ENCODE measurements around the gene MDFI.

MDFI gene

GRCh38 chr6:41657131-41658094, 19.1 kb downstream of the MDFI start:
- H3K4me3 Mint-ChIP-seq, result no peak overlapping the region
- H3K4me1 Mint-ChIP-seq (ENCODE audit: low read depth), result no peaks in the 10 kb centered on the region
- H3K36me3 Mint-ChIP-seq (ENCODE audit: low read depth), result no peaks in the 10 kb centered on the region
- no peak overlapping the region for H3K27ac Mint-ChIP-seq
- no peaks in the 10 kb centered on the region for H3K9me3 Mint-ChIP-seq
- H3K27me3 Mint-ChIP-seq, result peaks cover 40% of the 10 kb centered on the region

- Mint-ChIP-seq H3K27ac (no peak overlapping the region), H3K4me3 (no peak overlapping the region), H3K36me3 (ENCODE audit: low read depth) (no peaks in the 10 kb centered on the region), H3K4me1 (ENCODE audit: low read depth) (no peaks in the 10 kb centered on the region), H3K9me3 (no peaks in the 10 kb centered on the region), H3K27me3 (peaks cover 42% of the 10 kb centered on the region)
Measured at GRCh38 chr6:41658636-41659035, 20.4 kb downstream of the MDFI start.

GRCh38 chr6:41659935-41660334, 21.7 kb downstream of the MDFI start:
- Mint-ChIP-seq H3K9me3 (no peaks in the 10 kb centered on the region), H3K4me3 (no peak overlapping the region), H3K4me1 (ENCODE audit: low read depth) (no peaks in the 10 kb centered on the region), H3K27me3 (peaks cover 42% of the 10 kb centered on the region), H3K27ac (no peak overlapping the region), H3K36me3 (ENCODE audit: low read depth) (no peaks in the 10 kb centered on the region)

- Mint-ChIP-seq H3K4me3 (no peak overlapping the region), H3K36me3 (ENCODE audit: low read depth) (no peaks in the 10 kb centered on the region), H3K4me1 (ENCODE audit: low read depth) (no peaks in the 10 kb centered on the region), H3K9me3 (no peaks in the 10 kb centered on the region), H3K27me3 (peaks cover 26% of the 10 kb centered on the region), H3K27ac (no peak overlapping the region)
Measured at GRCh38 chr6:41663568-41663967, 25.3 kb downstream of the MDFI start.

- H3K27ac Mint-ChIP-seq, result no peak overlapping the region
- H3K4me1 Mint-ChIP-seq (ENCODE audit: low read depth), result no peaks in the 10 kb centered on the region
- H3K4me3 Mint-ChIP-seq, result no peak overlapping the region
- H3K9me3 Mint-ChIP-seq, result no peaks in the 10 kb centered on the region
- peaks cover 22% of the 10 kb centered on the region for H3K27me3 Mint-ChIP-seq
- H3K36me3 Mint-ChIP-seq (ENCODE audit: low read depth), result no peaks in the 10 kb centered on the region
Measured at GRCh38 chr6:41664271-41664670, 26.0 kb downstream of the MDFI start.

GRCh38 chr6:41667195-41667594, 28.9 kb downstream of the MDFI start:
- Mint-ChIP-seq H3K36me3 (ENCODE audit: low read depth) (no peaks in the 10 kb centered on the region), H3K27me3 (peaks cover 20% of the 10 kb centered on the region), H3K4me3 (no peak overlapping the region), H3K9me3 (no peaks in the 10 kb centered on the region), H3K27ac (no peak overlapping the region), H3K4me1 (ENCODE audit: low read depth) (no peaks in the 10 kb centered on the region)

- peaks cover 16% of the 10 kb centered on the region for H3K27me3 Mint-ChIP-seq
- no peak overlapping the region for H3K4me3 Mint-ChIP-seq
- H3K27ac Mint-ChIP-seq, result no peak overlapping the region
- H3K9me3 Mint-ChIP-seq, result no peaks in the 10 kb centered on the region
- no peaks in the 10 kb centered on the region for H3K4me1 Mint-ChIP-seq (ENCODE audit: low read depth)
- H3K36me3 Mint-ChIP-seq (ENCODE audit: low read depth), result no peaks in the 10 kb centered on the region
Measured at GRCh38 chr6:41668968-41669367, 30.7 kb downstream of the MDFI start.

GRCh38 chr6:41670703-41671360, 32.6 kb downstream of the MDFI start:
- H3K36me3 Mint-ChIP-seq (ENCODE audit: low read depth), result no peaks in the 10 kb centered on the region
- H3K4me1 Mint-ChIP-seq (ENCODE audit: low read depth), result no peaks in the 10 kb centered on the region
- peaks cover 16% of the 10 kb centered on the region for H3K27me3 Mint-ChIP-seq
- H3K27ac Mint-ChIP-seq, result no peak overlapping the region
- no peaks in the 10 kb centered on the region for H3K9me3 Mint-ChIP-seq
- no peak overlapping the region for H3K4me3 Mint-ChIP-seq

GRCh38 chr6:41671376-41671775, 33.1 kb downstream of the MDFI start:
- H3K36me3 Mint-ChIP-seq (ENCODE audit: low read depth), result no peaks in the 10 kb centered on the region
- no peak overlapping the region for H3K27ac Mint-ChIP-seq
- no peaks in the 10 kb centered on the region for H3K9me3 Mint-ChIP-seq
- no peak overlapping the region for H3K4me3 Mint-ChIP-seq
- no peaks in the 10 kb centered on the region for H3K4me1 Mint-ChIP-seq (ENCODE audit: low read depth)
- peaks cover 16% of the 10 kb centered on the region for H3K27me3 Mint-ChIP-seq

- no peak overlapping the region for H3K27ac Mint-ChIP-seq
- H3K27me3 Mint-ChIP-seq, result peaks cover 16% of the 10 kb centered on the region
- H3K4me1 Mint-ChIP-seq (ENCODE audit: low read depth), result no peaks in the 10 kb centered on the region
- H3K36me3 Mint-ChIP-seq (ENCODE audit: low read depth), result no peaks in the 10 kb centered on the region
- H3K4me3 Mint-ChIP-seq, result no peak overlapping the region
- H3K9me3 Mint-ChIP-seq, result no peaks in the 10 kb centered on the region
Measured at GRCh38 chr6:41672016-41672415, 33.7 kb downstream of the MDFI start.

- H3K27me3 Mint-ChIP-seq, result peaks cover 16% of the 10 kb centered on the region
- H3K36me3 Mint-ChIP-seq (ENCODE audit: low read depth), result no peaks in the 10 kb centered on the region
- H3K4me3 Mint-ChIP-seq, result no peak overlapping the region
- H3K27ac Mint-ChIP-seq, result no peak overlapping the region
- no peaks in the 10 kb centered on the region for H3K9me3 Mint-ChIP-seq
- no peaks in the 10 kb centered on the region for H3K4me1 Mint-ChIP-seq (ENCODE audit: low read depth)
Measured at GRCh38 chr6:41672816-41673703, 34.8 kb downstream of the MDFI start.

GRCh38 chr6:41673704-41674000, 35.4 kb downstream of the MDFI start:
- Mint-ChIP-seq H3K36me3 (ENCODE audit: low read depth) (no peaks in the 10 kb centered on the region), H3K27me3 (peaks cover 16% of the 10 kb centered on the region), H3K27ac (no peak overlapping the region), H3K9me3 (no peaks in the 10 kb centered on the region), H3K4me1 (ENCODE audit: low read depth) (no peaks in the 10 kb centered on the region), H3K4me3 (no peak overlapping the region)

GRCh38 chr6:41674231-41675000, 36.1 kb downstream of the MDFI start:
- Mint-ChIP-seq H3K27me3 (peaks cover 16% of the 10 kb centered on the region), H3K4me3 (no peak overlapping the region), H3K9me3 (no peaks in the 10 kb centered on the region), H3K4me1 (ENCODE audit: low read depth) (no peaks in the 10 kb centered on the region), H3K27ac (no peak overlapping the region), H3K36me3 (ENCODE audit: low read depth) (no peaks in the 10 kb centered on the region)

- Mint-ChIP-seq H3K9me3 (no peaks in the 10 kb centered on the region), H3K27me3 (peaks cover 11% of the 10 kb centered on the region), H3K36me3 (ENCODE audit: low read depth) (no peaks in the 10 kb centered on the region)
Measured at GRCh38 chr6:41675176-41675775, 37.0 kb downstream of the MDFI start.

More at GRCh38 chr6:41675176-41675775, 37.0 kb downstream of the MDFI start:
- H3K27ac Mint-ChIP-seq, result no peak overlapping the region
- no peaks in the 10 kb centered on the region for H3K4me1 Mint-ChIP-seq (ENCODE audit: low read depth)
- no peak overlapping the region for H3K4me3 Mint-ChIP-seq

Measured in stimulated activated naive CD8-positive, alpha-beta T cell treated with anti-CD3 and anti-CD28 coated beads, Interleukin-15, Interleukin-2, amounts not matched to agents 100 ng/mL and 50 ng/mL, for 24 hours (primary cell).